GM13977 (cell line): ENCODE results near the gene SERF1A.
"Not testable (repeated sequence)": the region's sequence is repeated elsewhere in the genome, so short reads cannot be mapped to it uniquely, and the experiment has no call there.

Source experiments
- DNase-seq: peaks from one replicate; pipeline ENCODE4 v3.0.0; 2012; ENCODE audit warnings: low spot score
- in situ Hi-C: fragments of 300-500 bp; cut with MboI; formaldehyde crosslinking; loops from one replicate; pipeline ENCODE4 v1.12.0; 2022; ENCODE audit warnings: low sequenced_read_pairs, low pct_unique_long_range_greater_than_20kb, mixed read lengths, inconsistent platforms; ENCODE audit not compliant: unreplicated experiment

Gene SERF1A

GRCh38 chr5:70900533-70901271 lies at the start of gene SERF1A:
SERF1A (plus strand) TSS chr5:70900669; CDS start chr5:70900870, 201 bp downstream.
- DNase-seq, in situ Hi-C loops: not testable (repeated sequence)

- DNase-seq, in situ Hi-C loops: not testable (repeated sequence)
These were observed 33.7 kb upstream of the SERF1A start for GRCh38 chr5:70866778-70867177.

- DNase-seq, in situ Hi-C loops: not testable (repeated sequence)
These were observed 29.8 kb upstream of the SERF1A start for GRCh38 chr5:70870626-70871025.

- DNase-seq, in situ Hi-C loops: not testable (repeated sequence)
These were observed 4.4 kb upstream of the SERF1A start for GRCh38 chr5:70896076-70896475.

- DNase-seq, in situ Hi-C loops: not testable (repeated sequence)
These were observed 753 bp downstream of the SERF1A start for GRCh38 chr5:70901272-70901571.

GRCh38 chr5:70906624-70907023 lies 6.2 kb downstream of the SERF1A start:
- DNase-seq, in situ Hi-C loops: not testable (repeated sequence)

- in situ Hi-C loops, result not testable (repeated sequence)
These were observed 16.4 kb downstream of the SERF1A start for GRCh38 chr5:70916829-70917228.

GRCh38 chr5:70925211-70925562 lies 24.7 kb downstream of the SERF1A start:
- in situ Hi-C loops, DNase-seq: not testable (repeated sequence)

More at GRCh38 chr5:70916829-70917228, 16.4 kb downstream of the SERF1A start:
- not testable (repeated sequence) for DNase-seq

- DNase-seq, in situ Hi-C loops: not testable (repeated sequence)
These were observed 31.4 kb downstream of the SERF1A start for GRCh38 chr5:70931709-70932368.

GRCh38 chr5:70932560-70932959 lies 32.1 kb downstream of the SERF1A start:
- DNase-seq, in situ Hi-C loops: not testable (repeated sequence)

GRCh38 chr5:70953068-70953467 lies 52.6 kb downstream of the SERF1A start:
- in situ Hi-C loops, DNase-seq: not testable (repeated sequence)
